GM10266 (cell line): ENCODE data around the gene SH3D19.

Source experiments
- DNase-seq: peaks from one replicate; pipeline ENCODE4 v3.0.0; 2012; ENCODE audit errors: extremely low spot score
- TF ChIP-seq, protein P1 (sequence below): IDR thresholded peaks from 2 replicates; pipeline ENCODE4 v1.5.1; 2012; ENCODE audit warnings: mild to moderate bottlenecking, low read depth; ENCODE audit not compliant: control insufficient read depth, insufficient read depth; ENCODE audit errors: missing control alignments

The SH3D19 gene

DNA sequence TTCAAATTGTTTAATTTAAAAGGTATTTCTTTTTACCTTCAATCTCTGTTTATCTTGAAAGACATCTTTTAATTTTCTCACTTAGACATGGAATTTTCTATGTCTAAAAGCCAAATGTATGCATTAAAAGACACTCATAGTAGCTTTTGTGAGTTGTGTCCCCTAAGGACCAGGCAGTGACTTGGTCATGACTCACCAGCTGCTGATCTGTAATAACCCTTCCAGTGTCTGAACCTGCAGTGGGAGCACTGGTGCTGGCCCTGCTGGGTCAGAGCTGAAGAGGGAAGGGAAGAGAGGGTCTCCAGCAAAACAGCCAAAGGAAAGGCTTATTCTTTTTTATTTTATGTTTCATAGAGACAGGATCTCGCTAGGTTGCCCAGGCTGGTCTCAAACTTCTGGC lies 31.1 kb upstream of the SH3D19 start:
- TF ChIP-seq, protein P1, sequence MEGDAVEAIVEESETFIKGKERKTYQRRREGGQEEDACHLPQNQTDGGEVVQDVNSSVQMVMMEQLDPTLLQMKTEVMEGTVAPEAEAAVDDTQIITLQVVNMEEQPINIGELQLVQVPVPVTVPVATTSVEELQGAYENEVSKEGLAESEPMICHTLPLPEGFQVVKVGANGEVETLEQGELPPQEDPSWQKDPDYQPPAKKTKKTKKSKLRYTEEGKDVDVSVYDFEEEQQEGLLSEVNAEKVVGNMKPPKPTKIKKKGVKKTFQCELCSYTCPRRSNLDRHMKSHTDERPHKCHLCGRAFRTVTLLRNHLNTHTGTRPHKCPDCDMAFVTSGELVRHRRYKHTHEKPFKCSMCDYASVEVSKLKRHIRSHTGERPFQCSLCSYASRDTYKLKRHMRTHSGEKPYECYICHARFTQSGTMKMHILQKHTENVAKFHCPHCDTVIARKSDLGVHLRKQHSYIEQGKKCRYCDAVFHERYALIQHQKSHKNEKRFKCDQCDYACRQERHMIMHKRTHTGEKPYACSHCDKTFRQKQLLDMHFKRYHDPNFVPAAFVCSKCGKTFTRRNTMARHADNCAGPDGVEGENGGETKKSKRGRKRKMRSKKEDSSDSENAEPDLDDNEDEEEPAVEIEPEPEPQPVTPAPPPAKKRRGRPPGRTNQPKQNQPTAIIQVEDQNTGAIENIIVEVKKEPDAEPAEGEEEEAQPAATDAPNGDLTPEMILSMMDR, result no peak
- no peak for DNase-seq

DNA sequence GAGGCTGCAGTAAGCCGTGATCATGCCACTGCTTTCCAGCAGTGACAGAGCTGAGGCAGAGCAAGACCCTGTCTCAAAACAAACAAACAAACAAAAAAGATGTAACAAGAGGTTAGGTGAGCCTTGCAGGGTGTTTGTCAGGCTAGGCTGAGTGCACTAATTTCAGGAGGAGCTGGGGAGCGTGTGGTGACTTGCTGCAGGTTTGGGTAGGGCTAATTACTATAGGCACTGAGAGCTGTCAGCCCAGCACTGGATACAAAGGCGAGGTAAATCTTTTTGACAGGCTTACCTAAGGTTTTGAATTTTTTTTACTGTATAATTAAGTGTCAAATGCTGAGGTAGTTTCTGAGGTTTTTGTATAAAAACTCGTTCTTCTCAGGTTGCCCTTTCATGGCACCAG lies 29.8 kb upstream of the SH3D19 start:
- TF ChIP-seq, protein P1, result no peak

DNA sequence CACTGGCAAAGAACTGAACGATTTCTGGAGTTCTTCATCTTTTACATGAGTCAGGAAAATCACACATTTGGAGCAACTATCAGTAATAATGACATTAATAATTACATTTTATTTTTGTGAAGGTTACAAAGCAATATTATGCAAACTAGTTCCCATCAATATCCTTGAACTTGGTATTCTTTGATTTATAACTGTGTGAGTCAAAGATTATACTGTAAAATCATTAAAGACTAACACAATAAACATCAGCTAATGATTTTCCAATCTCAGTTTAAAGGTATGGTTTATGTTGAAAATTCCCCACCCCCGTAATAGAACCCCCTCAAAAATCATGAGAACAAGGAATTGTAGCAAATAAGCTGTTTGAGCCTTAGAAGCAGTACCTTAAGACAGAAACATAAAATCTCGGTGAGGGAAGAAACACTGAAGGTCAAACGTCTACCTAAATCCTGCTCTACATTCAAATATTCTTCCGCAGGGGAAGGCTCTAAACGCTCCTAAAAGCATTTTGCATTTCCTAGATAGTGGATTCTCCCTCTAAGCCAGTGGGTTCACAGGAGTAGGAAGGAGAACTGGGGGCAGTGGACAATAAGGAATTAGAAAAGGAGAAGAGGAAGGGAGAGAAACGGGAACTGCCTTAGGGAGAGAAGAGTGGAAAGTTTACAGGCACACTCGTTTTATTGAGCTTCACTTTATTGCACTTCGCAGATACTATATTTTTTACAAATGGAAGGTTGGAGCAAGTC lies 22.3 kb upstream of the SH3D19 start:
- no peak for DNase-seq
- TF ChIP-seq, protein P1, result no peak

More for the DNA sequence above, 29.8 kb upstream of the SH3D19 start:
- DNase-seq, result no peak

DNA sequence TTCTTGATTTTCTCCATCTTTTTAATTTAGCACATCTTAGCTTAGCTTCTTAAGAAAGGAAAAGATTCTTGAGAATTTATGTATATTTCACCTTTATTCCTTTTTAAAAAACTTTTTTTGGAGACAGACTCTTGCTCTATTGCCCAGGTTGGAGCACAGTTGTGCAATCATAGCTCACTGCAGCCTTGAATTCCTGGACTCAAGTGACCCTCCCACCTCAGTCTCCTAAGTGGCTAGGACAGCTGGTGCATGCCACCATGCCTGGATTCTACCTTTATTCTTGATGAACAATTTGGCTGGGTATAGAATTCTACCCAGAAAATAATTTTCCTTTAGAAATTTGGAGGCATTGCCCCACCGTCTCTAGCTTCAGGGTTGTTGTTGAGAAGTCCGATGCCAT lies 19.5 kb upstream of the SH3D19 start:
- DNase-seq, result no peak
- TF ChIP-seq, protein P1, result no peak

DNA sequence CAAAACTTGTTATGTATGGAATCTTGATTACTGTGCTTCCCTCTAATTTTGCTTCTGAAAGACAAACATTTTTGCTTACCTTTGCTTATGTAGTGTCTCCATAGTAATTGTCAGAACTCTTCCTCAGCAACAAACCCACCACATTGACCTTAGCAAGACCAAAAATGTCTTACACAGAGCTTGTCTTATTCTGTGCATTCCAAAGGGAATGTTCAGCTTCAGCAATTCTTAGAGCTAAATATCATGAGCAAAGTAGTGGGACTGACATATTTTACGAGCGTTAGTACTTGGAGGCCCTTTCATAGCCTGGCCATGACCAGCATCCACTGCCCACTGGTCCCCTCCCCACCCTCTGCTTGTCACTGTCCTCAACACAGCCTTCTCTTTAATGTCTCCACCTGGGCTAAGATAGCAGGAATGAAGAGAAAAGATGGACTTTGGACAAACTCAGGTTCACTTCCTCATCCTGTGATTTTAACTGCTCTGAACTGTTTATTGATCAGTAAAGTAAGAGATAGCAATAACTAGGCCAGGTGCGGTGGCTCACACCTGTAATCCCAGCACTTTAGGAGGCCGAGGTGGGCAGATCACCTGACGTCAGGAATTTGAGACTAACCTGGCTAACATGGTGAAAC lies 15.5 kb upstream of the SH3D19 start:
- DNase-seq, result no peak
- TF ChIP-seq, protein P1, result no peak

DNA sequence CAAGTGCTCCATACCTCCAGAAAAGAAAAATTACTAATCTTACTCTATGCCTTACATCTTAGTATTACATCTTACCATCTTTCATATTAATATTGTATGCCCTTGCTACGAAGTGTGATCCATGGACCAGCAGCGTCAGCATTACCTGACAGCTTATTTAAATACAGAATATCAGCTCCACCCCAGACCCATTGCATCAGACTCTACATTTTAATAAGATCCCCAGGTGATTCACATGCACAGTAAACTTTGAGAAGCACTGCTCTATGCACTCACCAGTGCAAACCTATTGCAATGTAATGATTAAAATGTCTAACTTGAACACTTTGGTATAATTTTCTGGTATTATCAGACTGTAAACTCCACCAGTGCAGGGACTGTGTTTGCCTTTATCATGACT lies 14.1 kb upstream of the SH3D19 start:
- no peak for DNase-seq
- TF ChIP-seq, protein P1, result no peak
